ENCODE data around the gene GLOD4. TPM values are rescaled to one million over a fixed set of nuclear protein-coding genes. Genes with fewer than 3 reads are reported as not detected.

Gene GLOD4
- total and polyA plus RNA-seq, 2 of the 4 experiments (the other 2 are of a cell fraction): 26.3 to 36.7 TPM

- no peaks in the 10 kb centered on the region for H3K9me3 ChIP-seq (ENCODE audit: control insufficient read depth, insufficient read depth, low read length)
- H3K18ac ChIP-seq (ENCODE audit: low read depth, low read length): no peak overlapping the region
- H3K27me3 ChIP-seq (ENCODE audit: control insufficient read depth, insufficient read depth, low read length): no peaks in the 10 kb centered on the region
- H4K8ac ChIP-seq (ENCODE audit: low read depth in 2 of 2, low read length in 2 of 2): no peak overlapping the region
- no peak overlapping the region for H4K91ac ChIP-seq (ENCODE audit: insufficient read depth, low read depth, low read length)
- H3K23ac ChIP-seq (ENCODE audit: low read depth, low read length): no peak overlapping the region
- no peaks in the 10 kb centered on the region for H3K4me1 ChIP-seq (ENCODE audit: control insufficient read depth, insufficient read depth, low read length)
- no peak overlapping the region for H2AFZ ChIP-seq (replicated peaks; ENCODE audit: low read length, poor library complexity)
- H3K4me2 ChIP-seq (ENCODE audit: low read depth, low read length): no peak overlapping the region
- no peak overlapping the region for H2AK5ac ChIP-seq (ENCODE audit: low read depth, low read length)
- H3K36me3 ChIP-seq (ENCODE audit: control insufficient read depth, insufficient read depth, low read length): peaks cover 69% of the 10 kb centered on the region
- peaks cover 27% of the 10 kb centered on the region for H4K20me1 ChIP-seq (ENCODE audit: insufficient read depth, low read length)
- dilution Hi-C loops (cut with HindIII; ENCODE audit: low sequenced_read_pairs, unreplicated experiment): no loop called here
- H3K56ac ChIP-seq (ENCODE audit: extremely low read depth, insufficient read depth, low read length): no peak overlapping the region
- H3K79me1 ChIP-seq (ENCODE audit: low read depth in 1 of 2, low read length in 2 of 2): peaks cover 0 to under 1% of the 10 kb centered on the region in 2 experiments; a peak in 1 of 4 replicates
- in situ Hi-C loops (cut with MboI; ENCODE audit: low sequenced_read_pairs): no loop called here
- ATAC-seq (ENCODE audit: low read depth): no peak
- no peak overlapping the region for H3K14ac ChIP-seq (replicated peaks; ENCODE audit: low read depth, low read length)
- no peak overlapping the region for H2BK120ac ChIP-seq (ENCODE audit: low read depth, low read length)
- no peak overlapping the region for H3K9ac ChIP-seq (ENCODE audit: low read depth, low read length)
- no peak for DNase-seq
- ChIA-PET POLR2A (ENCODE audit: unreplicated experiment) (no interaction called here), CTCF (no interaction called here)
- TF ChIP-seq NFE2L2 (IDR thresholded peaks at IDR 0.05; ENCODE audit: low read depth, low read length): no peak
- TF ChIP-seq MXI1 (IDR thresholded peaks at IDR 0.05; ENCODE audit: borderline replicate concordance, low read depth, low read length): no peak
- H2BK20ac ChIP-seq (ENCODE audit: low read depth, low read length): no peak overlapping the region
- peaks cover 2% of the 10 kb centered on the region; the same call in 1 of the 2 replicates for H3K9me1 ChIP-seq (ENCODE audit: insufficient read depth, low read length)
- intact Hi-C loops (cut with micrococcal nuclease): no loop called here
- no peak overlapping the region for H3K4ac ChIP-seq (ENCODE audit: low read depth, low read length)
- no peak overlapping the region for H2BK15ac ChIP-seq (ENCODE audit: low read depth, low read length)
- H3K4me3 ChIP-seq (ENCODE audit: insufficient read depth, low read depth, low read length): no peak overlapping the region
- BruUV-seq (replicated peaks): no TSS peak
- no peak overlapping the region for H4K5ac ChIP-seq (ENCODE audit: low read depth, low read length)
- WGBS, 2 experiments (ENCODE audit: extremely low coverage in 2 of 2, insufficient read length in 1 of 2): 98% methylated on average over 10 of the region's 14 CpGs; no CpG with 5 or more reads in 1 of the 2 experiments
- no peak overlapping the region for H2AK9ac ChIP-seq (replicated peaks; ENCODE audit: low read depth, low read length, poor library complexity)
- no peak overlapping the region for H2BK5ac ChIP-seq (ENCODE audit: low read depth, low read length, poor library complexity, severe bottlenecking)
- H3K27ac ChIP-seq (ENCODE audit: insufficient read depth, low read length): no peak overlapping the region
Observed at GRCh38 chr17:802481-802880, 20.4 kb upstream of the GLOD4 start.

All from IMR-90 (cell line).